HepG2 (cell line): Measurements from ENCODE around the gene PRR30. TPM values are rescaled to one million over a fixed set of nuclear protein-coding genes. Genes with fewer than 3 reads are reported as not detected.
A peak's percentile ranks its signal among the peaks of the same experiment; 100 is the strongest.

Experiments used
- ARHGAP35 ChIP-seq: sonication (generic); formaldehyde crosslinking; IDR thresholded peaks from 2 replicates; pipeline ENCODE4 v1.9.0; 2022; ENCODE audit warnings: mild to moderate bottlenecking, inconsistent platforms, moderate library complexity, missing genetic modification reagents, borderline replicate concordance
- MIER3 ChIP-seq: IDR thresholded peaks from 2 replicates; pipeline ENCODE4 v1.6.1; 2016; ENCODE audit warnings: missing compliant biosample characterization, borderline replicate concordance
- MXD4 ChIP-seq: IDR thresholded peaks from 2 replicates; pipeline ENCODE4 v1.6.1; 2016; ENCODE audit warnings: mild to moderate bottlenecking, missing biosample characterization, missing genetic modification reagents
- PLRG1 ChIP-seq: fragments of 450-650 bp; conservative IDR thresholded peaks from 2 replicates; pipeline ENCODE4 v1.6.1; 2016
- SKI ChIP-seq: fragments of 450-650 bp; IDR thresholded peaks from one replicate; pipeline ENCODE4 v1.6.1; 2018; ENCODE audit warnings: mild to moderate bottlenecking; ENCODE audit not compliant: partially characterized antibody
- SNAPC2 ChIP-seq: sonication (generic); formaldehyde crosslinking; IDR thresholded peaks from 2 replicates; pipeline ENCODE4 v1.8.1; 2022; ENCODE audit warnings: mild to moderate bottlenecking, missing genetic modification reagents
- TERF1 ChIP-seq: sonication (generic); formaldehyde crosslinking; IDR thresholded peaks from 2 replicates; pipeline ENCODE4 v1.8.0; 2022; ENCODE audit warnings: mild to moderate bottlenecking, missing genetic modification reagents, moderate library complexity
- WIZ ChIP-seq: sonication (generic); formaldehyde crosslinking; IDR thresholded peaks from 2 replicates; pipeline ENCODE4 v1.5.1; 2020; ENCODE audit warnings: mild to moderate bottlenecking, missing genetic modification reagents
- ZBED4 ChIP-seq: sonication (generic); formaldehyde crosslinking; IDR thresholded peaks from 2 replicates; pipeline ENCODE4 v1.4.0; 2020; ENCODE audit warnings: missing genetic modification reagents, borderline replicate concordance
- ZNF264 ChIP-seq: sonication (generic); formaldehyde crosslinking; IDR thresholded peaks from 2 replicates; pipeline ENCODE4 v1.4.0; 2020; ENCODE audit warnings: missing genetic modification reagents
- ZNF75D ChIP-seq: sonication (generic); formaldehyde crosslinking; IDR thresholded peaks from 2 replicates; pipeline ENCODE4 v1.8.1; 2023; ENCODE audit warnings: missing genetic modification reagents, mild to moderate bottlenecking, borderline replicate concordance
- polyA plus RNA-seq, 8 experiments: library from polyadenylated mRNA; depleted of rRNA in 3 of 8; stranded (reverse) in 7 of 8; unstranded in 1 of 8; fragments of >200 nt; fragmentation: Illumina TruSeq in 4 of 8; extraction: Trizol in 4 of 8; gene quantifications; 2 replicates each; pipeline versions ENCODE4 v1.2.1 to v1.2.3, GENCODE V29; 2011 to 2016; ENCODE audit warnings: low read depth in 4 of 8, missing spikeins in 1 of 8, mixed read lengths in 1 of 8; ENCODE audit not compliant: insufficient read depth in 1 of 8
- total RNA-seq, 5 experiments: library from RNA; depleted of rRNA; stranded (reverse); fragments of >200 nt; fragmentation: Illumina TruSeq; extraction: Trizol; gene quantifications; 2 replicates each; pipeline ENCODE4 v1.2.3, GENCODE V29; 2016; ENCODE audit warnings: low read depth in 1 of 5

PRR30 gene
- total and polyA plus RNA-seq, 2 of the 13 experiments (the other 11 are each of a cell fraction or from before 2014, with no cell fraction given): not detected

GRCh38 chr2:27185331-27186026 lies 46.3 kb upstream of the PRR30 start (continued):
- TF ChIP-seq TERF1: no peak
- no peak for TF ChIP-seq PLRG1
- TF ChIP-seq ARHGAP35 (CRISPR knock-in tag): no peak
- peak; percentile 65; the same call in 1 of the 2 replicates for TF ChIP-seq MIER3 (CRISPR knock-in tag)
- TF ChIP-seq SKI: no peak
- TF ChIP-seq MXD4 (CRISPR knock-in tag): no peak
- TF ChIP-seq ZNF75D: no peak
- TF ChIP-seq ZNF264 (CRISPR knock-in tag): 0 out of 2 replicates have a peak, but pooled peaks have one; percentile 12
- no peak for TF ChIP-seq SNAPC2 (CRISPR knock-in tag)
- no peak for TF ChIP-seq ZBED4 (CRISPR knock-in tag)
- no peak for TF ChIP-seq WIZ (CRISPR knock-in tag)
